ENCODE data around the gene SRSF11. TPM values are rescaled to one million over a fixed set of nuclear protein-coding genes. Genes with fewer than 3 reads are reported as not detected.

Gene SRSF11
- total RNA-seq, 1 experiment from 2014 or later: 112 TPM

- Histone ChIP-seq H3K9me2 (replicated peaks; ENCODE audit: low read length) (no peaks in the 10 kb centered on the region), H3K27ac (ENCODE audit: low read length) (no peak overlapping the region), H3K36me3 (ENCODE audit: low read depth, low read length) (peaks cover 44% of the 10 kb centered on the region), H3K4me2 (ENCODE audit: low read length) (no peak overlapping the region), H3K4me1 (ENCODE audit: insufficient read depth, low read length) (no peaks in the 10 kb centered on the region), H3F3A (ENCODE audit: low read length, unreplicated experiment) (no peaks in the 10 kb centered on the region), H3K9ac (ENCODE audit: low read length) (no peak overlapping the region), H3K9me3 (ENCODE audit: low read length) (no peaks in the 10 kb centered on the region), H3K4me3 (ENCODE audit: low read length) (no peak overlapping the region), H3K27me3 (ENCODE audit: low read length) (no peaks in the 10 kb centered on the region), H3K79me2 (ENCODE audit: low read length) (0 out of 2 replicates have a peak, but pooled peaks cover 5% of the 10 kb centered on the region), H2AFZ (ENCODE audit: low read length) (no peak overlapping the region), H4K20me1 (ENCODE audit: low read length) (no peaks in the 10 kb centered on the region)
- ChIA-PET CTCF (no interaction called here), POLR2A (ENCODE audit: unreplicated experiment) (no interaction called here)
- DNase-seq (no peak), ATAC-seq (no peak)
- intact Hi-C loops (cut with micrococcal nuclease): no loop called here
- no TSS peak for BruUV-seq (replicated peaks)
- TF ChIP-seq CTCF (conservative IDR thresholded peaks at IDR 0.05; ENCODE audit: low read depth, low read length) (no peak), EZH2phosphoT487 (IDR thresholded peaks at IDR 0.05; ENCODE audit: borderline replicate concordance, low read length) (no peak), EZH2 (IDR thresholded peaks at IDR 0.05; ENCODE audit: low read length, unreplicated experiment) (no peak)
Measured at GRCh38 chr1:70295749-70296148, 74.6 kb downstream of the SRSF11 start.

GRCh38 chr1:70299472-70299871, 78.3 kb downstream of the SRSF11 start:
- Histone ChIP-seq H3K4me1 (ENCODE audit: insufficient read depth, low read length) (no peaks in the 10 kb centered on the region), H3K27ac (ENCODE audit: low read length) (no peak overlapping the region), H4K20me1 (ENCODE audit: low read length) (no peaks in the 10 kb centered on the region), H3K79me2 (ENCODE audit: low read length) (no peaks in the 10 kb centered on the region), H3K9me3 (ENCODE audit: low read length) (no peaks in the 10 kb centered on the region), H3K36me3 (ENCODE audit: low read depth, low read length) (peaks cover 40% of the 10 kb centered on the region), H3K9me2 (replicated peaks; ENCODE audit: low read length) (no peaks in the 10 kb centered on the region), H2AFZ (ENCODE audit: low read length) (no peak overlapping the region), H3K9ac (ENCODE audit: low read length) (no peak overlapping the region), H3F3A (ENCODE audit: low read length, unreplicated experiment) (no peaks in the 10 kb centered on the region), H3K4me3 (ENCODE audit: low read length) (no peak overlapping the region), H3K4me2 (ENCODE audit: low read length) (no peak overlapping the region), H3K27me3 (ENCODE audit: low read length) (no peaks in the 10 kb centered on the region)
- BruUV-seq (replicated peaks): no TSS peak
- intact Hi-C loops (cut with micrococcal nuclease): no loop called here
- ChIA-PET CTCF (no interaction called here), POLR2A (ENCODE audit: unreplicated experiment) (no interaction called here)
- no peak for DNase-seq
- no peak for TF ChIP-seq CTCF (conservative IDR thresholded peaks at IDR 0.05; ENCODE audit: low read depth, low read length)
- no peak for TF ChIP-seq EZH2phosphoT487 (IDR thresholded peaks at IDR 0.05; ENCODE audit: borderline replicate concordance, low read length)
- no peak for TF ChIP-seq EZH2 (IDR thresholded peaks at IDR 0.05; ENCODE audit: low read length, unreplicated experiment)
- no peak for ATAC-seq

Other genes starting within 250 kb of the SRSF11 start
- 17.9 and 18.4 TPM in 2 replicates for gene LRRC40, start 15.8 kb upstream of the SRSF11 start, total RNA-seq (2014; rRNA removed)
- 38.0 and 41.5 TPM in 2 replicates for gene ANKRD13C, start 133.3 kb downstream of the SRSF11 start, total RNA-seq (2014; rRNA removed)
- gene CTH, start 189.9 kb downstream of the SRSF11 start, total RNA-seq (2014; rRNA removed): 8.5 and 13.2 TPM in 2 replicates

All from PC-3 (cell line).